ENCODE data around the gene RFX2.
"Not testable (repeated sequence)": the region's sequence is repeated elsewhere in the genome, so short reads cannot be mapped to it uniquely, and the experiment has no call there.

Gene RFX2

GRCh38 chr19:6023085-6023682 is 87.1 kb downstream of the RFX2 start:
- in situ Hi-C loops (cut with MboI; ENCODE audit: low pct_unique_long_range_greater_than_20kb, low sequenced_read_pairs): no loop called here
- DNase-seq: no peak

- no peak for DNase-seq
- in situ Hi-C loops (cut with MboI; ENCODE audit: low pct_unique_long_range_greater_than_20kb, low sequenced_read_pairs): no loop called here
These were observed 87.7 kb downstream of the RFX2 start for GRCh38 chr19:6022570-6023064.

- in situ Hi-C loops (cut with MboI; ENCODE audit: low pct_unique_long_range_greater_than_20kb, low sequenced_read_pairs): no loop called here
- peak; percentile 71 for DNase-seq
These were observed 88.3 kb downstream of the RFX2 start for GRCh38 chr19:6021878-6022569.

- in situ Hi-C loops (cut with MboI; ENCODE audit: low pct_unique_long_range_greater_than_20kb, low sequenced_read_pairs): no loop called here
- no peak for DNase-seq
These were observed 89.1 kb downstream of the RFX2 start for GRCh38 chr19:6020972-6021805.

- peak; percentile 47 for DNase-seq
- in situ Hi-C loops (cut with MboI; ENCODE audit: low pct_unique_long_range_greater_than_20kb, low sequenced_read_pairs): no loop called here
These were observed 90.0 kb downstream of the RFX2 start for GRCh38 chr19:6020166-6020882.

GRCh38 chr19:6018786-6019185 is 91.5 kb downstream of the RFX2 start:
- DNase-seq: no peak
- in situ Hi-C loops (cut with MboI; ENCODE audit: low pct_unique_long_range_greater_than_20kb, low sequenced_read_pairs): no loop called here

GRCh38 chr19:6017576-6017975 is 92.7 kb downstream of the RFX2 start:
- in situ Hi-C loops (cut with MboI; ENCODE audit: low pct_unique_long_range_greater_than_20kb, low sequenced_read_pairs): no loop called here

GRCh38 chr19:6015841-6016545 is 94.3 kb downstream of the RFX2 start:
- in situ Hi-C loops (cut with MboI; ENCODE audit: low pct_unique_long_range_greater_than_20kb, low sequenced_read_pairs): no loop called here
- DNase-seq: no peak

More at GRCh38 chr19:6017576-6017975, 92.7 kb downstream of the RFX2 start:
- DNase-seq: no peak

GRCh38 chr19:6014551-6015135 is 95.7 kb downstream of the RFX2 start:
- in situ Hi-C loops (cut with MboI; ENCODE audit: low pct_unique_long_range_greater_than_20kb, low sequenced_read_pairs): no loop called here
- DNase-seq: no peak

GRCh38 chr19:6012426-6013170 is 97.7 kb downstream of the RFX2 start:
- in situ Hi-C loops (cut with MboI; ENCODE audit: low pct_unique_long_range_greater_than_20kb, low sequenced_read_pairs): no loop called here

GRCh38 chr19:6011794-6012193 is 98.5 kb downstream of the RFX2 start:
- in situ Hi-C loops (cut with MboI; ENCODE audit: low pct_unique_long_range_greater_than_20kb, low sequenced_read_pairs): no loop called here
- no peak for DNase-seq

More at GRCh38 chr19:6012426-6013170, 97.7 kb downstream of the RFX2 start:
- DNase-seq: no peak

GRCh38 chr19:6011206-6011605 is 99.1 kb downstream of the RFX2 start:
- no peak for DNase-seq
- in situ Hi-C loops (cut with MboI; ENCODE audit: low pct_unique_long_range_greater_than_20kb, low sequenced_read_pairs): no loop called here

GRCh38 chr19:6010107-6010506 is 100.2 kb downstream of the RFX2 start:
- in situ Hi-C loops (cut with MboI; ENCODE audit: low pct_unique_long_range_greater_than_20kb, low sequenced_read_pairs): no loop called here
- DNase-seq: no peak

GRCh38 chr19:6007866-6008265 is 102.4 kb downstream of the RFX2 start:
- no peak for DNase-seq
- in situ Hi-C loops (cut with MboI; ENCODE audit: low pct_unique_long_range_greater_than_20kb, low sequenced_read_pairs): no loop called here

- DNase-seq: no peak
- in situ Hi-C loops (cut with MboI; ENCODE audit: low pct_unique_long_range_greater_than_20kb, low sequenced_read_pairs): no loop called here
These were observed 103.4 kb downstream of the RFX2 start for GRCh38 chr19:6006896-6007295.

- in situ Hi-C loops (cut with MboI; ENCODE audit: low pct_unique_long_range_greater_than_20kb, low sequenced_read_pairs); DNase-seq: not testable (repeated sequence)
These were observed 104.2 kb downstream of the RFX2 start for GRCh38 chr19:6006070-6006446.

GRCh38 chr19:6005321-6006069 is 104.8 kb downstream of the RFX2 start:
- in situ Hi-C loops (cut with MboI; ENCODE audit: low pct_unique_long_range_greater_than_20kb, low sequenced_read_pairs): no loop called here
- DNase-seq: no peak

Measured in KBM-7 (cell line).